ENCODE data around the gene NQO2.
"Not testable (repeated sequence)": the region's sequence is repeated elsewhere in the genome, so short reads cannot be mapped to it uniquely, and the experiment has no call there.

- TF ChIP-seq, protein P1, sequence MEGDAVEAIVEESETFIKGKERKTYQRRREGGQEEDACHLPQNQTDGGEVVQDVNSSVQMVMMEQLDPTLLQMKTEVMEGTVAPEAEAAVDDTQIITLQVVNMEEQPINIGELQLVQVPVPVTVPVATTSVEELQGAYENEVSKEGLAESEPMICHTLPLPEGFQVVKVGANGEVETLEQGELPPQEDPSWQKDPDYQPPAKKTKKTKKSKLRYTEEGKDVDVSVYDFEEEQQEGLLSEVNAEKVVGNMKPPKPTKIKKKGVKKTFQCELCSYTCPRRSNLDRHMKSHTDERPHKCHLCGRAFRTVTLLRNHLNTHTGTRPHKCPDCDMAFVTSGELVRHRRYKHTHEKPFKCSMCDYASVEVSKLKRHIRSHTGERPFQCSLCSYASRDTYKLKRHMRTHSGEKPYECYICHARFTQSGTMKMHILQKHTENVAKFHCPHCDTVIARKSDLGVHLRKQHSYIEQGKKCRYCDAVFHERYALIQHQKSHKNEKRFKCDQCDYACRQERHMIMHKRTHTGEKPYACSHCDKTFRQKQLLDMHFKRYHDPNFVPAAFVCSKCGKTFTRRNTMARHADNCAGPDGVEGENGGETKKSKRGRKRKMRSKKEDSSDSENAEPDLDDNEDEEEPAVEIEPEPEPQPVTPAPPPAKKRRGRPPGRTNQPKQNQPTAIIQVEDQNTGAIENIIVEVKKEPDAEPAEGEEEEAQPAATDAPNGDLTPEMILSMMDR (IDR thresholded peaks at IDR 0.05; ENCODE audit: poor library complexity) = not testable (repeated sequence)
- TF ChIP-seq EZH2 (IDR thresholded peaks at IDR 0.05; ENCODE audit: borderline replicate concordance); EZH2phosphoT487 (IDR thresholded peaks at IDR 0.05; ENCODE audit: low read depth, severe bottlenecking, unreplicated experiment): not testable (repeated sequence)
Measured at GRCh38 chr6:3055158-3055499, 55.4 kb downstream of the NQO2 start.

All from hepatocyte (in vitro differentiated cells).